DMS79 treated with DMSO at 0.1 percent for 48 hours (cell line): ENCODE results near the gene CTBP2.

Experiments used
- DNase-seq: peaks from one replicate; lab custom pipeline; 2025; lab: John Stamatoyannopoulos, UW

Gene CTBP2

DNA sequence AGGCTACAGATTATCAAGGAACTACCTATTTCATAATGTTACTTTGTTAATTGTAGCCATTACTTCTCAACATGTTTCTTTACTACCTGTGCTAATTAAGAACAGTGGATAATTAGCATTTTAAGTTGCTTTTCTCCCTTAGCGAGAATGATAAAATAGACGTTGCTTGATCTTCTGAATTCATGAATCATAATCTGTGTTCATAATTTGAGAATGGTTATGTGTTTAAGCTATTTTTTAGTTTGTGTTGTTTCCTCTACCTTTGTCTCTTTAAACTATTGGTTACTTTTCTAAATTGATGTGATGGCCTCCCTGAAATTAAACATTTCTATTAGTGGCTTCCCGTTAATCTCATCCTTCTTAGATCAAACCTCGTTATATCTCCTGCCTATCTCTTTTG, 218.5 kb downstream of the CTBP2 start, which contains the start of gene ZRANB1:
Gene ZRANB1, plus strand, starts transcription at position 301 of the 400 bp plus-strand sequence. CDS start 371 bp downstream, outside the sequence.
- no peak for DNase-seq

DNA sequence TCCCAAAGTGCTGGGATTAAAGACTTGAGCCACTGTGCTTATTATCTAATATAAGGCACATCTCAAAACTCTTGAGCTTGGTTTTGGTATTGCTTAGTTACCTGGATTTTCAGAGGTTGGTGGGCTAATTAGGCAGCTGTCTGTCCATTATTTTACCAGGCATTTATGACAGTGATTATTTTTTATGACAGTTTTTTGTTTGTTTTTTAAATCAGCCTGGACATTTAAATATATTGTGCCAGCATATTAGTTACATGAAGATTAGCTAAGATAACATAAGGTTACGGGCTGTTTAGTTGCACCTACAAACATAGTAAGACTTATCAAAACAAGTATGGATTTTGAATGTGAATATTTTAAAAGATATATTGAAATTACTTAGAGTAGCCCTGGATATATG, 221.1 kb downstream of the CTBP2 start:
- no peak for DNase-seq

DNA sequence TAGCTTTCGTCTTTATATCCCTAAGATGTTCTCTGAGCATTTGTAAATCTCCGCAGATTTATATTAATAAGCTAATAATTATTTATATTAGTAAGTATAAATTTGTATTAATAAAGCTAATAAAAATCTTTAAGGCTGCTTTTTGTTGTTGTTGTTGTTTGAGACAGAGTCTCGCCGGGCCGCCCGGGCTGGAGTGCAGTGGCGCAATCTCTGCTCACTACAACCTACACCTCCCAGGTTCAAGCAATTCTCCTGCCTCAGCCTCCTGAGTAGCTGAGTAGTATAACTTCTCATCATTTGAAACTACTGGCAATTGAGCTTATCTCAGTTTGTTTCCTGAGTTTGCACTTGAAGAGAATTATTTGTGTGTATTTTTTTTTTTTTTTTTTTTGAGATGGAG, 223.6 kb downstream of the CTBP2 start:
- DNase-seq, result no peak

DNA sequence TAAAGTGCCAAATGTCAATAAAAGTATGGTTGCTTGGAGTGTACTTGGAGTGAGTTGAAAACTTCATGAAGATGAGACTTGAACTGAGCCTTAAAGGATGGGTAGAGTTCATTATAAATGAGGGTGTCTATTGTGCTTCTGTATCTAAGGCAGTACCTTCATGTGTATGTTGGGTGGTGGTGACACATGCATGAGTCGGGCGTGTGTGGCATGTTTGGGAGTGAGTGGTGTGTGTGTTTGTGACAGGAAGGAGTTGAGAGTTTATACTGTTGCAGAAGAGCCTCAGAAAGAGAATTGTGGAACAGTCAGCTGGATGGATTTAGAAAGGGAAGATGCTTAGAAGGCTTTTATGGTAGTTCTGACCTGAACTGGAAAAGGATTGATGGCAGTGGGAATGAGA, 224.4 kb downstream of the CTBP2 start:
- DNase-seq, result no peak
